Stimulated activated naive B cell treated with anti-CD40 and anti-IgM and Interleukin-4, amounts not matched to agents 10 μg/mL and 1 μg/mL and 100 μg/mL, for 72 hours (primary cell): ENCODE results near the gene TSSC4.

Experiments
- ATAC-seq, 2 donors: fragments of 150-1000 bp; cut with Tn5 transposase; replicated peaks; 2 replicates each; pipeline ENCODE4 v1.10.0; 2021; ENCODE audit warnings: moderate library complexity in 1 of 2
- DNase-seq: peaks from one replicate; pipeline ENCODE4 v3.0.0; 2021
- H3K27ac Mint-ChIP-seq: one replicate; pipeline ENCODE4 v1.8.0; 2022; ENCODE audit warnings: mild to moderate bottlenecking, mixed read lengths
- H3K27me3 Mint-ChIP-seq, 2 donors: one replicate each; pipeline ENCODE4 v1.8.0; 2022; ENCODE audit warnings: mixed read lengths in 2 of 2
- H3K36me3 Mint-ChIP-seq, 2 donors: one replicate each; pipeline ENCODE4 v1.8.0; 2022; ENCODE audit warnings: mixed read lengths in 2 of 2, mild to moderate bottlenecking in 1 of 2
- H3K4me1 Mint-ChIP-seq, 2 donors: one replicate each; pipeline ENCODE4 v1.8.0; 2022; ENCODE audit warnings: mixed read lengths in 2 of 2, mild to moderate bottlenecking in 1 of 2
- H3K4me3 Mint-ChIP-seq, 2 donors: one replicate each; pipeline ENCODE4 v1.8.0; 2022; ENCODE audit warnings: mild to moderate bottlenecking in 2 of 2, mixed read lengths in 2 of 2, moderate library complexity in 1 of 2
- H3K9me3 Mint-ChIP-seq, 2 donors: one replicate each; pipeline ENCODE4 v1.8.0; 2022; ENCODE audit warnings: mixed read lengths in 2 of 2, mild to moderate bottlenecking in 1 of 2

TSSC4 gene

GRCh38 chr11:2451336-2451735 is 50.8 kb downstream of the TSSC4 start:
- DNase-seq = no peak
- no peak for ATAC-seq
- H3K4me1 Mint-ChIP-seq = peaks cover 13 to 17% of the 10 kb centered on the region in 2 donors
- no peak overlapping the region for H3K27ac Mint-ChIP-seq
- no peaks in the 10 kb centered on the region for H3K27me3 Mint-ChIP-seq
- H3K36me3 Mint-ChIP-seq = no peaks in the 10 kb centered on the region
- H3K9me3 Mint-ChIP-seq = no peaks in the 10 kb centered on the region
- H3K4me3 Mint-ChIP-seq = no peak overlapping the region

- H3K36me3 Mint-ChIP-seq = no peaks in the 10 kb centered on the region
- H3K27me3 Mint-ChIP-seq = no peaks in the 10 kb centered on the region
- ATAC-seq = no peak
- no peak for DNase-seq
- H3K4me1 Mint-ChIP-seq = peaks cover 9 to 12% of the 10 kb centered on the region in 2 donors
- no peak overlapping the region for H3K4me3 Mint-ChIP-seq
- H3K27ac Mint-ChIP-seq = no peak overlapping the region
- no peaks in the 10 kb centered on the region for H3K9me3 Mint-ChIP-seq
Measured at GRCh38 chr11:2451916-2452315, 51.4 kb downstream of the TSSC4 start.

GRCh38 chr11:2452321-2453012 is 51.9 kb downstream of the TSSC4 start:
- Mint-ChIP-seq H3K4me1 (peaks cover 3 to 6% of the 10 kb centered on the region in 2 donors), H3K27me3 (no peaks in the 10 kb centered on the region), H3K4me3 (no peak overlapping the region), H3K27ac (no peak overlapping the region), H3K9me3 (no peaks in the 10 kb centered on the region), H3K36me3 (no peaks in the 10 kb centered on the region)
- ATAC-seq (no peak), DNase-seq (no peak)

GRCh38 chr11:2453436-2453835 is 52.9 kb downstream of the TSSC4 start:
- peaks cover 1% of the 10 kb centered on the region in 2 donors for H3K4me1 Mint-ChIP-seq
- no peaks in the 10 kb centered on the region for H3K9me3 Mint-ChIP-seq
- DNase-seq = no peak
- no peak overlapping the region for H3K4me3 Mint-ChIP-seq
- no peak overlapping the region for H3K27ac Mint-ChIP-seq
- no peaks in the 10 kb centered on the region for H3K36me3 Mint-ChIP-seq
- ATAC-seq = no peak
- H3K27me3 Mint-ChIP-seq = no peaks in the 10 kb centered on the region
